Mesothelial cell of epicardium (in vitro differentiated cells): Measurements from ENCODE around the gene PCYT1A. TPM values are rescaled to one million over a fixed set of nuclear protein-coding genes. Genes with fewer than 3 reads are reported as not detected.
"Not testable (repeated sequence)": the region's sequence is repeated elsewhere in the genome, so short reads cannot be mapped to it uniquely, and the experiment has no call there.

Experiments
- DNase-seq, 2 experiments: peaks; one replicate each; pipeline ENCODE4 v3.0.0; 2021; ENCODE audit warnings: low spot score in 2 of 2; ENCODE audit not compliant: unreplicated experiment in 2 of 2
- H3K27ac Mint-ChIP-seq: 2 replicates; pipeline ENCODE4 v1.8.0; 2021; ENCODE audit warnings: mixed read lengths
- H3K27me3 Mint-ChIP-seq: 2 replicates; pipeline ENCODE4 v1.8.0; 2021; ENCODE audit warnings: low read depth, mixed read lengths
- H3K36me3 Mint-ChIP-seq: 2 replicates; pipeline ENCODE4 v1.8.0; 2021; ENCODE audit warnings: mixed read lengths
- H3K4me1 Mint-ChIP-seq: 2 replicates; pipeline ENCODE4 v1.8.0; 2021; ENCODE audit warnings: mixed read lengths
- H3K4me3 Mint-ChIP-seq: 2 replicates; pipeline ENCODE4 v1.8.0; 2021; ENCODE audit warnings: mild to moderate bottlenecking, moderate library complexity, mixed read lengths
- H3K9me3 Mint-ChIP-seq: 2 replicates; pipeline ENCODE4 v1.8.0; 2021; ENCODE audit warnings: mixed read lengths
- total RNA-seq: library from RNA; stranded (reverse); gene quantifications from 3 replicates; pipeline ENCODE4 v1.2.1, GENCODE V29; 2021
- TF ChIP-seq, protein P1 (sequence below): fragments of 200-600 bp; sonication (generic); IDR thresholded peaks from one replicate; pipeline ENCODE4 v1.5.0; 2021; ENCODE audit warnings: antibody characterized with exemption; ENCODE audit not compliant: unreplicated experiment

PCYT1A gene
- total RNA-seq, 1 donor from 2014 or later = 40.0 TPM

DNA sequence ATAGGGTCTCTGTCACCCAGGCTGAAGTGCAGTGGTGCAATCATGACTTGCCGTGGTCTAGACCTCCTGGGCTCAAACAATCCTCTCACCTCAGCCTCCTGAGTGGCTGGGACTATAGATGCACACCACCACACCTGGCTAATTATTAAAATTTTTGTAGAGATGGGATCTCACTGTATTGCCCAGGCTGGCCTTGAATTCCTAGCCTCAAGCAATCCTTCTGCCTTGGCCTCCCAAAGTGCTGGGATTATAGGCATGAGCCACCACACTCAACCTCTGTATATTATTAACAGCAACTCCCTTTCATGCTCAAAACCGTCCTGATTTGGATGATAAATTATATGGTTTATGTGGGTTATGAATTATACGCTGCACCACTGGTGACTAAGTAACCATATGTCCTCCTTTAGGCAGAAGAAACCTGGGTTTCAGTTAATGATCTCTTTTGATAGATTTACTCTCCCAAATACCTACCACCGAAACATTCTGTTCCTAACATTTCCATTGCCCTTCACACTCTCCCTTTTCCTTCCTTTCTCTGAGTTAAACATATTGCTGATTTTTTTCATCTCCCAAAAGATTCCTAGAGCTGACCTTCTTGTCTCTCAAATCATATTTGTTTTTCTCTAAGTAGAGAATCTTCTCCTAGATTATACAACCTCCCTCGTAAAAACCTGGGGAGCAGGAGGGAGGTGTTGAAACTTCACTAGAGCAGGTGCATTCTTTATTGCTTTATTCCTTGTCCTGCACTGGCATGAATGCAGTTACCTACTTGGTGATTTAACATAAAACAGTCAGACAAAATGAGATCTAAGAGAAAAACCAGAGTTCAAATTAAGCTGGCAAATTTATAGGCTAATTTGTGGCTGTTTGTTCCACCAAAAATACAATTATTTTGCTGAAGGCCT lies 32.9 kb downstream of the PCYT1A start:
- H3K36me3 Mint-ChIP-seq = peaks cover 15% of the 10 kb centered on the region
- H3K27me3 Mint-ChIP-seq = no peaks in the 10 kb centered on the region
- no peak for DNase-seq
- TF ChIP-seq, protein P1, sequence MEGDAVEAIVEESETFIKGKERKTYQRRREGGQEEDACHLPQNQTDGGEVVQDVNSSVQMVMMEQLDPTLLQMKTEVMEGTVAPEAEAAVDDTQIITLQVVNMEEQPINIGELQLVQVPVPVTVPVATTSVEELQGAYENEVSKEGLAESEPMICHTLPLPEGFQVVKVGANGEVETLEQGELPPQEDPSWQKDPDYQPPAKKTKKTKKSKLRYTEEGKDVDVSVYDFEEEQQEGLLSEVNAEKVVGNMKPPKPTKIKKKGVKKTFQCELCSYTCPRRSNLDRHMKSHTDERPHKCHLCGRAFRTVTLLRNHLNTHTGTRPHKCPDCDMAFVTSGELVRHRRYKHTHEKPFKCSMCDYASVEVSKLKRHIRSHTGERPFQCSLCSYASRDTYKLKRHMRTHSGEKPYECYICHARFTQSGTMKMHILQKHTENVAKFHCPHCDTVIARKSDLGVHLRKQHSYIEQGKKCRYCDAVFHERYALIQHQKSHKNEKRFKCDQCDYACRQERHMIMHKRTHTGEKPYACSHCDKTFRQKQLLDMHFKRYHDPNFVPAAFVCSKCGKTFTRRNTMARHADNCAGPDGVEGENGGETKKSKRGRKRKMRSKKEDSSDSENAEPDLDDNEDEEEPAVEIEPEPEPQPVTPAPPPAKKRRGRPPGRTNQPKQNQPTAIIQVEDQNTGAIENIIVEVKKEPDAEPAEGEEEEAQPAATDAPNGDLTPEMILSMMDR = no peak
- H3K9me3 Mint-ChIP-seq = no peaks in the 10 kb centered on the region
- H3K4me3 Mint-ChIP-seq = no peak overlapping the region
- H3K27ac Mint-ChIP-seq = no peak overlapping the region
- H3K4me1 Mint-ChIP-seq = no peaks in the 10 kb centered on the region

- Mint-ChIP-seq H3K4me1 (no peaks in the 10 kb centered on the region), H3K27me3 (no peaks in the 10 kb centered on the region), H3K9me3 (no peaks in the 10 kb centered on the region), H3K36me3 (peaks cover 20% of the 10 kb centered on the region), H3K4me3 (no peak overlapping the region), H3K27ac (no peak overlapping the region)
- TF ChIP-seq, protein P1 = no peak
- no peak for DNase-seq
Measured at GRCh38 chr3:196251918-196252317, 35.6 kb downstream of the PCYT1A start.

GRCh38 chr3:196246612-196247308 lies 40.8 kb downstream of the PCYT1A start:
- no peak for DNase-seq
- TF ChIP-seq, protein P1 = no peak
- H3K27me3 Mint-ChIP-seq = no peaks in the 10 kb centered on the region
- H3K4me3 Mint-ChIP-seq = no peak overlapping the region
- H3K36me3 Mint-ChIP-seq = peaks cover 43% of the 10 kb centered on the region
- no peaks in the 10 kb centered on the region for H3K9me3 Mint-ChIP-seq
- H3K27ac Mint-ChIP-seq = no peak overlapping the region
- no peaks in the 10 kb centered on the region for H3K4me1 Mint-ChIP-seq

GRCh38 chr3:196244166-196244565 lies 43.4 kb downstream of the PCYT1A start:
- H3K27me3 Mint-ChIP-seq, H3K4me1 Mint-ChIP-seq, DNase-seq, H3K4me3 Mint-ChIP-seq, H3K27ac Mint-ChIP-seq, H3K9me3 Mint-ChIP-seq: not testable (repeated sequence)
- H3K36me3 Mint-ChIP-seq = peaks cover 45% of the 10 kb centered on the region

DNA sequence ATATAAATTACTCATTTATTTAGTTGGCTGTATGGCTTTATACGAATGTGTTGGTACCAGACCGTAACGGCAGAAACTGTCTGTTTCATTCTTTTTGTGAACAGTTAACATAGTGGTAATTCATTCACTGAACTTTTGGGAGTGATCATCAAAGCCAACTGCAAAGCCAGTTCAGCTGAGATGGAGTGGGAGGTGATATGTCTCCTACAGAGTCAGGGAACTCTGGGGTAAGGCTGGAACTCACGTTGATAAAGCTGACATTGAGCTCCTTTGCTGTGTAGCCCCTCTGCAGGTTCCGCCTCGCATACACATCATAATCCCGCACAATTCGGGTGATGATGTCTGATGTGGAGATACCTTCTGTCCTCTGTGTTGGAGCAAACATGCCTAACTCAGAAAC lies 45.8 kb downstream of the PCYT1A start:
- no peak overlapping the region for H3K4me3 Mint-ChIP-seq
- DNase-seq = no peak
- H3K4me1 Mint-ChIP-seq = no peaks in the 10 kb centered on the region
- TF ChIP-seq, protein P1 = no peak
- H3K9me3 Mint-ChIP-seq = no peaks in the 10 kb centered on the region
- peaks cover 61% of the 10 kb centered on the region for H3K36me3 Mint-ChIP-seq
- H3K27me3 Mint-ChIP-seq = no peaks in the 10 kb centered on the region
- no peak overlapping the region for H3K27ac Mint-ChIP-seq

DNA sequence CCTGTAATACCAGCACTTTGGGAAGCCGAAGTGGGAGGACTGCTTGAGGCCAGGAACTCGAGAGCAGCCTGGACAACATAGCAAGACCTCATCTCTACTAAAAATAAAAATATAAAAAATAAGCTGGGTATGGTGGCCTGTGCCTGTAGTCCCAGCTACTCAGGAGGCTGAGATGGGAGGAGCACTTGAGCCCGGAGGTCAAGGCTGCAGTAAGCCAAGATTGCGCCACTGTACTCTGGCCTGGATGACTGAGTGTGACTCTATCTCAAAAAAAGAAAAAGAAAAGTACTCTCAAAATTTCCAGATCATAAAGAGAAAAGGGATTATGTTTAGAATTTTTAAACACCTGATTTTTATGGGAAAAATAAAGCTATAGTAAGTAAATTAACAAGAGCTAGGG lies 47.1 kb downstream of the PCYT1A start:
- TF ChIP-seq, protein P1 = no peak
- H3K27ac Mint-ChIP-seq = no peak overlapping the region
- no peak for DNase-seq
- no peaks in the 10 kb centered on the region for H3K4me1 Mint-ChIP-seq
- no peaks in the 10 kb centered on the region for H3K27me3 Mint-ChIP-seq
- H3K36me3 Mint-ChIP-seq = peaks cover 52% of the 10 kb centered on the region
- H3K4me3 Mint-ChIP-seq = no peak overlapping the region
- no peaks in the 10 kb centered on the region for H3K9me3 Mint-ChIP-seq
